ENCODE data around the gene CTU2. TPM values are rescaled to one million over a fixed set of nuclear protein-coding genes. Genes with fewer than 3 reads are reported as not detected.

CTU2 gene
- total RNA-seq, 1 experiment from 2014 or later: 52.4 TPM

- TF ChIP-seq AFF4 (CRISPR knock-in tag; IDR thresholded peaks at IDR 0.05; ENCODE audit: borderline replicate concordance) (no peak), USF2 (CRISPR knock-in tag; IDR thresholded peaks at IDR 0.05) (no peak), NFATC4 (CRISPR knock-in tag; IDR thresholded peaks at IDR 0.05) (no peak), ZNF396 (CRISPR knock-in tag; IDR thresholded peaks at IDR 0.05; ENCODE audit: borderline replicate concordance) (no peak), ATF1 (CRISPR knock-in tag; IDR thresholded peaks at IDR 0.05) (no peak), E2F1 (CRISPR knock-in tag; IDR thresholded peaks at IDR 0.05) (no peak), ZNF121 (CRISPR knock-in tag; IDR thresholded peaks at IDR 0.05) (no peak), ZNF281 (CRISPR knock-in tag; IDR thresholded peaks at IDR 0.05) (no peak), NR2C2 (CRISPR knock-in tag; IDR thresholded peaks at IDR 0.05) (no peak)
- TF ChIP-seq, protein P1, sequence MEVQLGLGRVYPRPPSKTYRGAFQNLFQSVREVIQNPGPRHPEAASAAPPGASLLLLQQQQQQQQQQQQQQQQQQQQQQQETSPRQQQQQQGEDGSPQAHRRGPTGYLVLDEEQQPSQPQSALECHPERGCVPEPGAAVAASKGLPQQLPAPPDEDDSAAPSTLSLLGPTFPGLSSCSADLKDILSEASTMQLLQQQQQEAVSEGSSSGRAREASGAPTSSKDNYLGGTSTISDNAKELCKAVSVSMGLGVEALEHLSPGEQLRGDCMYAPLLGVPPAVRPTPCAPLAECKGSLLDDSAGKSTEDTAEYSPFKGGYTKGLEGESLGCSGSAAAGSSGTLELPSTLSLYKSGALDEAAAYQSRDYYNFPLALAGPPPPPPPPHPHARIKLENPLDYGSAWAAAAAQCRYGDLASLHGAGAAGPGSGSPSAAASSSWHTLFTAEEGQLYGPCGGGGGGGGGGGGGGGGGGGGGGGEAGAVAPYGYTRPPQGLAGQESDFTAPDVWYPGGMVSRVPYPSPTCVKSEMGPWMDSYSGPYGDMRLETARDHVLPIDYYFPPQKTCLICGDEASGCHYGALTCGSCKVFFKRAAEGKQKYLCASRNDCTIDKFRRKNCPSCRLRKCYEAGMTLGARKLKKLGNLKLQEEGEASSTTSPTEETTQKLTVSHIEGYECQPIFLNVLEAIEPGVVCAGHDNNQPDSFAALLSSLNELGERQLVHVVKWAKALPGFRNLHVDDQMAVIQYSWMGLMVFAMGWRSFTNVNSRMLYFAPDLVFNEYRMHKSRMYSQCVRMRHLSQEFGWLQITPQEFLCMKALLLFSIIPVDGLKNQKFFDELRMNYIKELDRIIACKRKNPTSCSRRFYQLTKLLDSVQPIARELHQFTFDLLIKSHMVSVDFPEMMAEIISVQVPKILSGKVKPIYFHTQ (CRISPR knock-in tag; IDR thresholded peaks at IDR 0.05): no peak
- TF ChIP-seq, protein P2, sequence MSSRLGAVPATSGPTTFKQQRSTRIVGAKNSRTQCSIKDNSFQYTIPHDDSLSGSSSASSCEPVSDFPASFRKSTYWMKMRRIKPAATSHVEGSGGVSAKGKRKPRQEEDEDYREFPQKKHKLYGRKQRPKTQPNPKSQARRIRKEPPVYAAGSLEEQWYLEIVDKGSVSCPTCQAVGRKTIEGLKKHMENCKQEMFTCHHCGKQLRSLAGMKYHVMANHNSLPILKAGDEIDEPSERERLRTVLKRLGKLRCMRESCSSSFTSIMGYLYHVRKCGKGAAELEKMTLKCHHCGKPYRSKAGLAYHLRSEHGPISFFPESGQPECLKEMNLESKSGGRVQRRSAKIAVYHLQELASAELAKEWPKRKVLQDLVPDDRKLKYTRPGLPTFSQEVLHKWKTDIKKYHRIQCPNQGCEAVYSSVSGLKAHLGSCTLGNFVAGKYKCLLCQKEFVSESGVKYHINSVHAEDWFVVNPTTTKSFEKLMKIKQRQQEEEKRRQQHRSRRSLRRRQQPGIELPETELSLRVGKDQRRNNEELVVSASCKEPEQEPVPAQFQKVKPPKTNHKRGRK (CRISPR knock-in tag; IDR thresholded peaks at IDR 0.05; ENCODE audit: borderline replicate concordance): no peak
- TF ChIP-seq, protein P3, sequence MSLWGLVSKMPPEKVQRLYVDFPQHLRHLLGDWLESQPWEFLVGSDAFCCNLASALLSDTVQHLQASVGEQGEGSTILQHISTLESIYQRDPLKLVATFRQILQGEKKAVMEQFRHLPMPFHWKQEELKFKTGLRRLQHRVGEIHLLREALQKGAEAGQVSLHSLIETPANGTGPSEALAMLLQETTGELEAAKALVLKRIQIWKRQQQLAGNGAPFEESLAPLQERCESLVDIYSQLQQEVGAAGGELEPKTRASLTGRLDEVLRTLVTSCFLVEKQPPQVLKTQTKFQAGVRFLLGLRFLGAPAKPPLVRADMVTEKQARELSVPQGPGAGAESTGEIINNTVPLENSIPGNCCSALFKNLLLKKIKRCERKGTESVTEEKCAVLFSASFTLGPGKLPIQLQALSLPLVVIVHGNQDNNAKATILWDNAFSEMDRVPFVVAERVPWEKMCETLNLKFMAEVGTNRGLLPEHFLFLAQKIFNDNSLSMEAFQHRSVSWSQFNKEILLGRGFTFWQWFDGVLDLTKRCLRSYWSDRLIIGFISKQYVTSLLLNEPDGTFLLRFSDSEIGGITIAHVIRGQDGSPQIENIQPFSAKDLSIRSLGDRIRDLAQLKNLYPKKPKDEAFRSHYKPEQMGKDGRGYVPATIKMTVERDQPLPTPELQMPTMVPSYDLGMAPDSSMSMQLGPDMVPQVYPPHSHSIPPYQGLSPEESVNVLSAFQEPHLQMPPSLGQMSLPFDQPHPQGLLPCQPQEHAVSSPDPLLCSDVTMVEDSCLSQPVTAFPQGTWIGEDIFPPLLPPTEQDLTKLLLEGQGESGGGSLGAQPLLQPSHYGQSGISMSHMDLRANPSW (CRISPR knock-in tag; conservative IDR thresholded peaks at IDR 0.05; ENCODE audit: low read depth): no peak
- TF ChIP-seq, protein P4, sequence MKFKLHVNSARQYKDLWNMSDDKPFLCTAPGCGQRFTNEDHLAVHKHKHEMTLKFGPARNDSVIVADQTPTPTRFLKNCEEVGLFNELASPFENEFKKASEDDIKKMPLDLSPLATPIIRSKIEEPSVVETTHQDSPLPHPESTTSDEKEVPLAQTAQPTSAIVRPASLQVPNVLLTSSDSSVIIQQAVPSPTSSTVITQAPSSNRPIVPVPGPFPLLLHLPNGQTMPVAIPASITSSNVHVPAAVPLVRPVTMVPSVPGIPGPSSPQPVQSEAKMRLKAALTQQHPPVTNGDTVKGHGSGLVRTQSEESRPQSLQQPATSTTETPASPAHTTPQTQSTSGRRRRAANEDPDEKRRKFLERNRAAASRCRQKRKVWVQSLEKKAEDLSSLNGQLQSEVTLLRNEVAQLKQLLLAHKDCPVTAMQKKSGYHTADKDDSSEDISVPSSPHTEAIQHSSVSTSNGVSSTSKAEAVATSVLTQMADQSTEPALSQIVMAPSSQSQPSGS (CRISPR knock-in tag; IDR thresholded peaks at IDR 0.05; ENCODE audit: borderline replicate concordance, low read depth): no peak
These were observed 48.9 kb upstream of the CTU2 start (continued) for GRCh38 chr16:88657371-88657770.
